ENCODE results near the gene PDXK.

PDXK gene

DNA sequence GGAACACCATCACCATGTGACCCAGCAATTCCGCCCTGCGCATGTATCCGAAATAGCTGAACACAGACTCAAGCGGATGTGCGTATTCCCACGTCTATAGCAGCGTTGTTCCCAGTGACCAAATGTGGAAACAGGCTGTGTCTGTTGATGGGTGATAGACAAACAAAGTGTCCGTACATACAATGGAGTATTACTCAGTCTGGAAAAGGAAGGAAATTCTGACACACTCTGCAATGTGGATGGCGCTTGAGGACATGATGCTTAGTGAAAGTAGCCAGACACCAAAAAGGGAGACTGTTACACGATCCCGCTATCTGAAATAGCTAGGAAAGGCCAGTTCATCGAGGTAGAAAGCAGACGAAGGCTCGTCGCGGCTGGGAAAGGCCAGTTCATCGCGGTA, 25.8 kb downstream of the PDXK start:
- H3K4me3 ChIP-seq (ENCODE audit: low read depth, low read length): no peak overlapping the region
- TF ChIP-seq, protein P1, sequence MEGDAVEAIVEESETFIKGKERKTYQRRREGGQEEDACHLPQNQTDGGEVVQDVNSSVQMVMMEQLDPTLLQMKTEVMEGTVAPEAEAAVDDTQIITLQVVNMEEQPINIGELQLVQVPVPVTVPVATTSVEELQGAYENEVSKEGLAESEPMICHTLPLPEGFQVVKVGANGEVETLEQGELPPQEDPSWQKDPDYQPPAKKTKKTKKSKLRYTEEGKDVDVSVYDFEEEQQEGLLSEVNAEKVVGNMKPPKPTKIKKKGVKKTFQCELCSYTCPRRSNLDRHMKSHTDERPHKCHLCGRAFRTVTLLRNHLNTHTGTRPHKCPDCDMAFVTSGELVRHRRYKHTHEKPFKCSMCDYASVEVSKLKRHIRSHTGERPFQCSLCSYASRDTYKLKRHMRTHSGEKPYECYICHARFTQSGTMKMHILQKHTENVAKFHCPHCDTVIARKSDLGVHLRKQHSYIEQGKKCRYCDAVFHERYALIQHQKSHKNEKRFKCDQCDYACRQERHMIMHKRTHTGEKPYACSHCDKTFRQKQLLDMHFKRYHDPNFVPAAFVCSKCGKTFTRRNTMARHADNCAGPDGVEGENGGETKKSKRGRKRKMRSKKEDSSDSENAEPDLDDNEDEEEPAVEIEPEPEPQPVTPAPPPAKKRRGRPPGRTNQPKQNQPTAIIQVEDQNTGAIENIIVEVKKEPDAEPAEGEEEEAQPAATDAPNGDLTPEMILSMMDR (IDR thresholded peaks at IDR 0.05; ENCODE audit: low read depth, low read length): no peak
- in situ Hi-C loops (cut with HindIII; ENCODE audit: low sequenced_read_pairs): no loop called here
- DNase-seq (ENCODE audit: low read depth, low spot score): no peak

DNA sequence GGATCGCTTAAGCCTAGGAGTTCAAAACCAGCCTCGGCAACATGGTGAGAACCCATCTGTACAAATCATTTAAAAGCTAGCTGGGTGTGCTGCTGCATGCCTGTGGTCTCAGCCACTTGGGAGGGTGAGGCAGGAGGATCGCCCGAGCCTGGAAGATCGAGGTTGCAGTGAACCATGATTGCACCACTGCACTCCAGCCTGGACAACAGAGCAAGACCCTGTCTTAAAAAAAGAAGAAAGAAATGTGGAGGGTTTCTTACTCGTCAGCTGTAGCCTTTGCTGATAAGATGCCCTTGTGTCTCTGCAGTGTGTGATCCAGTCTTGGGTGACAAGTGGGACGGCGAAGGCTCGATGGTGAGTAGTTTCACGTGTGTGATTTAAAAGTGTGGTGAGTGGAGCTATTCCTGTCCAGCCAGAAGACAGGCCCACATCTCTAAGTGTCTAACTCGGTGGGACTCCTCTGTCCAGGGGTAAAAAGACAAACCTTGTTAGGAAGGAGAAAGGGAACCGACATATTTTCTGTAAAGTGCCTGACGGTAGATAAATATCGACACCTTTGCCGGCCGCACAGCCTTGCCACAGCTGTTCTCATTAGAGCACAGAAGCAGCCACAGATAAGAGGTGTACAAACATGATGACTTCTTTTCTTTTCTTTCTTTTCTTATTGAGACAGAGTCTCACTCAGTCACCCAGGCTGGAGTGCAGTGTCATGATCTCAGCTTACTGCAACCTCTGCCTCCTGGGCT, 27.0 kb downstream of the PDXK start:
- in situ Hi-C loops (cut with HindIII; ENCODE audit: low sequenced_read_pairs): no loop called here
- H3K4me3 ChIP-seq (ENCODE audit: low read depth, low read length): no peak overlapping the region
- no peak for DNase-seq (ENCODE audit: low read depth, low spot score)
- TF ChIP-seq, protein P1 (IDR thresholded peaks at IDR 0.05; ENCODE audit: low read depth, low read length): no peak

DNA sequence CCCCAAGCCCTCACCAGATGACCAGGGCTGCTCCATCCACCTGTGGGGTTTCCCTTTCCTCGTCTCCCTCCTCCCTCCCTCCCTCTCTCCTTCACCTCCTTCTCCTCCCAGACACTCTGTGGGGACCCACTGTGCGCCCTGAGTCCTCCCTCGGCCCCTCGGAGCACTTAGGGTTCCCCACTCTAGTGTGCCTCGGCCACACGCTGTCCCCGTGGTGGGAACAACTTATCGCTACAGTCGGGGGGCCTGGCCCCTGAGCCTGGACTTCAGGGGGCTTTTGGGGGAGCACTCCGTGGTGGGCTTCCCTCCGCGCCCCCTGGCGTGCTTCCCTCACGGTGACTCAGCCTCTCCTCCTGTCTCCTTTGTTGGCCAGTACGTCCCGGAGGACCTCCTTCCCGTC, 29.7 kb downstream of the PDXK start:
- in situ Hi-C loops (cut with HindIII; ENCODE audit: low sequenced_read_pairs): no loop called here
- no peak overlapping the region for H3K4me3 ChIP-seq (ENCODE audit: low read depth, low read length)
- no peak for DNase-seq (ENCODE audit: low read depth, low spot score)

DNA sequence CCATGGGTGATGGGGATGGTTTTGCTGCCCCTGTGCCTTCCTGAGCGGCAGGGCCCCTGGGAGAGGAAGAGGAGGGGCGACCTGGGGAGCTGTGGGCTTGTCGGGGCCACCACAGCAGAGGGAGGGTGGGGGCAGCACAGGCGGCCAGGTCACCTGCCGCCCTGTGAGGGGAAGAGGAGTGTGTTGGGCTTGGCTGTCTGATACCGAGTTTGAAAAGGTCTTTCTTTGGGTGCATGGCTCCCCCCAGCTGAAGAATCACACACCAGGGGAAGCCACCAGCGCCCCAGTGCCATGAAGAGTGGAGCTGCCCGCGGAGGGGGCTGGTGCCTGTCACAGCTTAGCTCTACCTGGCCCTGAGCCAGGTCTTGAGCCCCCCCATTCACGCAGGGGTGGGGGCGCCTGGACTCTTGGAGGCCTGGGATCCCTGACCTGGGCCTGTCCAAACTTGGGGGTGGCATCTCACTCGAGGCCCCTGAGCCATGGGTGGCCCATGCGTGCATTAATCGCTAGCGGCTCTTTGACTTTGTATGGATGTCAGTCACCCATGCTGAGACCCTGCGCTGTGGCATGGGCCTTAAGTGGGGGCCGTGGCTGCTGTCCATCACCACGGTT, 30.8 kb downstream of the PDXK start:
- in situ Hi-C loops (cut with HindIII; ENCODE audit: low sequenced_read_pairs): no loop called here
- no peak overlapping the region for H3K4me3 ChIP-seq (ENCODE audit: low read depth, low read length)
- TF ChIP-seq, protein P1 (IDR thresholded peaks at IDR 0.05; ENCODE audit: low read depth, low read length): no peak
- no peak for DNase-seq (ENCODE audit: low read depth, low spot score)

More for the DNA sequence above, 29.7 kb downstream of the PDXK start:
- TF ChIP-seq, protein P1 (IDR thresholded peaks at IDR 0.05; ENCODE audit: low read depth, low read length): no peak

DNA sequence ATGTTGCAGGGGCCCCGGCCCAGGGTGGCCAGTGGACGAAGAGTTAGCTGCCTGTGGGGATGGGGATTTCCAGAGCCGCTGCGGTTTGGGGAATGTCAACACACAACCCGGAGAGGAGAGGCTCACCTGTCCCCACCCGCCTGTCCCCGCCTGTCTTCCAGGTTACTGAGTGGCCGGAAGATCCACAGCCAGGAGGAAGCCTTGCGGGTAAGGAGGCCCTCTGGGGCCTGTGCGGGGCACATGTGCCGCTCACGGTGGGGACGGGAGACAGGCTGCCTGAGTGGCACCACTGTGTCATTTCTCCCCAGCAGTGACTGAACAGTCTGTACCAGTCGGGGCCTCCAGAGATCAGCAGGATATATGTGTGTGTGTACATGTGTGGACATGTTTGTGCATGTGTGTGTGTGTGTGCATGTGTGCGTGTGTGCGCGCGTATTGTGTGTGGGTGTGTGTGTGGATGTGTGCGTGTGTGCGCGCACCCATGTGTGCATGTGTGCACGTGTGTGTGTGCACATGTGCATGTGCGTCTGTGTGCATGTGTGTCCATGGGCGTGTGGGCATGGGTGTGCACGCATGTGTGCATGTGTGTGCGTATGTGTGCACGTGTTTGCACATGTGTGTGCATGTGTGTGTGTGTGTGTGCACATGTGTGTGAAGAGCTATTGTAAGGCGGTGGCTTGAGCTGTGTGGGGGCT, 31.6 kb downstream of the PDXK start:
- H3K4me3 ChIP-seq (ENCODE audit: low read depth, low read length): no peak overlapping the region
- TF ChIP-seq, protein P1 (IDR thresholded peaks at IDR 0.05; ENCODE audit: low read depth, low read length): no peak
- in situ Hi-C loops (cut with HindIII; ENCODE audit: low sequenced_read_pairs): no loop called here
- no peak for DNase-seq (ENCODE audit: low read depth, low spot score)

DNA sequence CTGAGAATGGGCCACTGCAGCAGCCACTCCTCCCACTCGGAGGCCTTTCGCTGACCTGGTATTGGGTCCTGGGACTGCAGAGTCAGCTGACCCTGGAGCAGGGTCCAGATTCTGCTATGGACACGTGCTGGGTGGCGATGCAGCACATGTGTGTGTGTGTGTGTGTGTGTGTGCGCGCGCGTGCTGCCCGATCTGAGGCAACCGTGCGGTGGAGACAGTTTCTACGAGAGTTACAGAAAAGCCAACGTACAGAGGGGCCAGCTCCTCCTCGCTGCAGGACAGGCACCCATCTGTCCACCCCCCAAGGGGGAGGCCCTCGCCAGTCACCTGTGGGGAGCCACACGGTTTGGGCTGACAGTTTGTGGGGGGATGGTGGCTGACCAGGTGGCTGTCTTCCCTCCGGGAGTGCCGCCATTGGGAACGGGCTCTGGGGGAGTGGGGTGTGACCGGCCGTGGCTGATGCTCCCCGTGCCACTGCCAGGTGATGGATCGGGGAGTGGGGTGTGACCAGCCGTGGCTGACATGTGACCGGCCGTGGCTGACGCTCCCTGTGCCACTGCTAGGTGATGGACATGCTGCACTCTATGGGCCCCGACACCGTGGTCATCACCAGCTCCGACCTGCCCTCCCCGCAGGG, 33.1 kb downstream of the PDXK start:
- in situ Hi-C loops (cut with HindIII; ENCODE audit: low sequenced_read_pairs): no loop called here
- no peak overlapping the region for H3K4me3 ChIP-seq (ENCODE audit: low read depth, low read length)
- DNase-seq (ENCODE audit: low read depth, low spot score): no peak
- TF ChIP-seq, protein P1 (IDR thresholded peaks at IDR 0.05; ENCODE audit: low read depth, low read length): no peak

Measured in astrocyte of the spinal cord (primary cell).